Measurements from ENCODE around the gene LGR5.

Gene LGR5

DNA sequence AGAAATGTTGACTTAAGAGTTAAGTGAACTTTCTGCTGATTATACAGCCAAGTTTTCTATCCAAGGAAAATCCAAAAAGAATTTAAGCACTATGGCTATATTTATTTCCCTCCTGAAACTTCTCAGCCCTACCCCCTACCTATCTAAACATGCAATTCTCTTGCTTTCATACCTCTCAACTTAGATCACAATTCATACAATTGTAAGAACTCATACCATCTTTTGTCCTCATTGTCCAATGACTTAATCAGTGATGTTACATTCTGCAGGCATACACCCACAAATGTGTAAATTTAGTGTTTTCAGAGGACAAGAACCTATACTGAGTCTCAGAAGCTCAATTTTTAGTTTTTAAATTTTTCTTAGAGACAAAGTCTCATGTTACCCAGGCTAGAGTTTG, 161.9 kb downstream of the LGR5 start:
- no peak for DNase-seq

DNA sequence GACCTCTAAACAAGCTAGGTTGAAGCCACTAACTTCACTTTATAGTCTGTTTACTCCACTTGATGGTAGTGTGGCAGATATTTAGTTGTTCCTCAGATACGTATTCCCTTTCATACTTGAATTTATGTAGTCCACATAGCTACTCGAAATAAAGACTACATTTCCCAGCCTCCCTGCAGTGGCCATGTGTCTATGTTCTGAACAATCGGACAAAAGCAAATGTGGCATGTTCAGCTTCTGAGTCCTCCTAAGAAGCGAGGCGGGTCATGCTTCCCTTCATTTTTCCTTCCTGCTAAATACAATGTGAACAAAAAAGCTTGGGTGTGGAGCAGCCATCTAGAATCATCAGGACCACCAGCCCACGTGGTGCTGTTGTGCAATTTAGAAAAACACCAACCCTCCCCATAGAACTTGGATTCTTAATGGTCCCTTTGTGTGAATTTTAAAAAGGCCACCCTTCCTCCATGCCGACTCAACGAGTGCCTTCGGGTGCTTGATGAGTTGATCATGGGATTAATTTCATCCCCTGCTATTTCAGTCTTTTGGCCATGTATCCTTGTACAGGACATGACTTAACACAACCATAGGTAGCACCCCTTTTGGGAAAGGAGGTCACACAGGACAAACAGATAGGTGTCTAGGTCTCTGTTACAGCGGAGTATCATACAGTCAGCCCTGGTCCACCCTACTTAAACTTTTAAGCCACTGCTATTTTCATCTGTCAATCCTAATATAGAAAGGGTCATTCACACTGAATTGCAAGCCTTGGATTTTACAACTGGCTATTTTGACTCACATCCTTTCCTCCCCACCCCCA, 163.4 kb downstream of the LGR5 start:
- no peak for DNase-seq

DNA sequence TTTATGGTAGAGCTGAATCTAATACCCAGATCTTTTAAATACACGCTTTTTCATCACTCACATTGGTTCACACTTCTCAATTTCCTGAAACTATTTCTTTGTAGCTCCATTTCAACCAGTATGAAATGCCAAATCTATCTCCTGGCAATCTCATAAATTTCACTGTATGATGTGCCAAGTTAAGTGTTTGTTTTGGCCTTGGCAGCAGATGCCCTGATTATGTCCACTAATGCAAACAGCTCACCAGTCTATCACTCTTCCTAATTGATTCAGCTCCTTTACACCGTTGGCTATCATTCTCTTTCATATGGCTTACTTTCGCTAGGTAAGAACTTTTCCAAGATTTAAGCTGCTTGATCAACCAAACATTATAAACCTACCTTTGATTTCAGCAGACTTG, 165.4 kb downstream of the LGR5 start:
- no peak for DNase-seq

DNA sequence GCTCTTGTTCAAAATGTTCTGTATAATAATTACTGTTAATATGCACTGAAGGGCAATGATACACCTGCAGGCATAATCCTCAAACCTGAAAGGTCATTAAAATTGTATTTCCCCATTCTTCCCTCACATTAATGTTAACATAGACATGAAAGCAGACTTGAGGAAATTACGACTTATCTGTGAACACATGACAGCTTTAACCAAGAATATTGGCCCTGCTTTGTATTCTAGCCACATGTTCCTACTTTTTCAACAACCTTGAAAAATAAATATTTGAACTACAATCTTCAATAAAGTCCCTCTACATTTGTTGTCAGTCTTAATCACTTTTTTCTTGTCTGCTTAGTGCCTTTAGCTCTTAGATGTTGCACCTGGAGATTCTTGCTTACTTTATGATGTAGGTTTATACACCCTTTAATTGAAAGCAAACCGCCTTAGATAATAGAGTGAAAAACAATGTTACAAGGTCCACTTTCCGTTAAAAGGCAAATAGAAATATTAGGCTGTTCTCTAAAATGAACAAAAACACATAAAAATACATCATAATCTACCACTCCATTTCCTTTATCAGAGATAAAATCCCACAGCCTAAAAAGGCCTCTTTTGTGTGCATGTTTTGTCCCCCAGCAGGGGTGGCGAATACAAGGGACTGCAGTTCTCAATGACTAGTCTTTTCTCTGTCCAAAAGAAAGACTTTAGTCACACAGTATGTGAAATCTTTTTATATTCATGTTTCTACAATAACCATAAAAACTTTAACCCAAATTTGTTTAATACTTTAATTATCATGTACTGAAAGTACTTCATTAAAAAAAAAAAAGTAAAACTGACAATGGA, 168.1 kb downstream of the LGR5 start:
- DNase-seq = no peak

DNA sequence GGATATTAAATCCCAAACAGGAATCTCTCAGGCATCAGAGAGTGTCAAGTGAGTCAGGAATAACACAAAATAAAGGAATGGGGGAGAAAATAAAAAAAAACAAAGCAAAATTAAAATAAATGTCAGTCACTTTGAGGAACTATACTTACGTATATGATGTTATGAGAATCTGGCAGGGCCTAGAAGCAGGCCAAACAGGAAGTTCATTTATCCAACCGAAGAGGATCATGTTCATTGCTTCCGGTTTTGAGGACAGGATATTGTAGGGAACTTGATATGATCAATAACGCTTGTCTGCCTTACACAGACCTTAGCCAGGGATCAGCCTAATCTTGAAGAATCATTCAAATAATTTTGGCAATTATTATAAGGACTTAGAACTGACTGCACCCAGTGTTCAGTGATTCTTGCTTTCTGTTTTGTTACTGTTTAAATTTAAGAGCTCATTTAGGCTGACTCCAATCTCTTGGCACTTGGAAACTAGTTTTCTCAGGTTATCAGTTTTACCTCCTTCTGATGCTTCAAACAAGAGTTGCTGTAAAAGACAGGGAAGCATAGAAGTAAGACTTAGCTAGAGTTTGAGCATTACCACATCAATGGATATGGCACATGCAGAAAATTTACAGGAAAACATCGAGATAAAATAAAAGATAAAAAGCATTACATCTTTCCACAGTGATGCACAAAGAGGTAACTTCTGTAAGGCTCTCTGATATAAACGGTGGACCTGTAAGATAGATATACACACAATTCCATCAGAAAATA, 170.6 kb downstream of the LGR5 start:
- no peak for DNase-seq

DNA sequence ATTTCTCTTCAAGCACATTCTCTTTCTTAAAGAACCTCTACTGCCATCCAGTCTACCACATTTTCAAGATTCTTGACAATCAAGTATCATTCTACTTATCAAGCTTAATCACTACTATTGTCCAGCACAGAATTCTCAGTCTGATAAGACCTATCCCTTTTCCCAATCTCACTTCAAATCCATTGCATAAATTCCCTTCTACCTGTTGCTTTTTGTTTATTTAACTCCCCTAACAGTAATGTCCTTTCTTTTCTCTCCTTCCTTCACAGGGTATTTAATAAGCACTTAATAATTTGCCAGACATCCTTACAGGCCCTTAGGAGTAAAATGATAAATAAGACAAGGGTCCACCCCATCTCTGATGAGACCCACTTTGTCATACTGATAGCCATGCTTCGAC, 182.3 kb downstream of the LGR5 start:
- no peak for DNase-seq

DNA sequence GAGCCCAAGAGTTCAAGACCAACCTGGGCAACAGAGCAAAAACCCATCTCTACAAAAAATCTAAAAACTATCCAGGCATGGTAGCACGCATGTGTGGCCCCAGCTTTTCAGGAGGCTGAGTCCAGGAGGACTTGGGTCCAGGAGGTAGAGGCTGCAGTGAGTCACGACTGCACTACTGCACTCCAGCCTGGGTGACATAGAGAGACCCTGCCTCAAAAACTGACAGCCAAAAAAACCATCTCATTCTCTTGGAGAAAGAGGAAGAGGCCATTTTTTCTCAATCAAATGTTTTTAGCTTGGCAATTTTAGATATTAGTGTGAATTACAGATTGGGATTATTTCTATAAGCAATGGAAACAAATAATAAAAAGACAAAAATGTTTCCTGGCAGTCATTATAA, 185.9 kb downstream of the LGR5 start:
- DNase-seq = no peak

DNA sequence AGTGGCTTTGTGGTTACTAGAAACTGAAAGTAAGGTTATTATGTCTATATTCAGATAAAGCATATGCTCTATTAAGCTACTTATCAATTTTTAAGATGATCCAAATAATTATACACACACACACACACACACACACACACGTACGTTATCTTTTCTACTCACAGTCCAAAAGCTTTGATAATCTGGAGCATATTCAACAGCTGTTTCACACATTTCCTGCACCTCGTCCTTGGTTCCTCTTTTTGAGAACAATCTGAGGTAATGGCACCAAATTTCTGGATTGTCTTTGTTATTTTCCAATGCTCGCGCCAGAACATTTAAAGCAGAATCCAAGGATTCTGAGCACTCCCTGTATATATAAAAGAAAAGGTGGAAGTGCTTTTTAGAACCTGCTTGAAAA, 186.5 kb downstream of the LGR5 start:
- no peak for DNase-seq

DNA sequence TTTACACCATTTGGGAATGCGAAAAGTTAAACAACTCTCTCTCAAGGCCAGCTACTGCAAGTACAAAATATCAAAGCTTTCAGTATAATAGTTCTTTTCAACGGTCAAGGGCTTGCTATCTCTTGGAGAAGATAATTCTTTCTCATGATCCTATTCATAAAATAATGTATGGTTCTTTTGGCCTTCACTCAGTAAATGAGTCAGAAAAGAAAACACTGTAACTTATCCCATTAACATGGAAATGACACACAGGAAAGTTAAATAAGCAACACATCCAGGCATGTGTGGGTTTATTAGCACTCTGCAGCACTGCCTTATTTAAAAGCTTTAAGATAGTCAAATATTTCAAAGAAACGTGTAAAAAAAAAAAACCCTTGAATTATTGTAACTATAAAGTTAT, 187.2 kb downstream of the LGR5 start:
- no peak for DNase-seq

DNA sequence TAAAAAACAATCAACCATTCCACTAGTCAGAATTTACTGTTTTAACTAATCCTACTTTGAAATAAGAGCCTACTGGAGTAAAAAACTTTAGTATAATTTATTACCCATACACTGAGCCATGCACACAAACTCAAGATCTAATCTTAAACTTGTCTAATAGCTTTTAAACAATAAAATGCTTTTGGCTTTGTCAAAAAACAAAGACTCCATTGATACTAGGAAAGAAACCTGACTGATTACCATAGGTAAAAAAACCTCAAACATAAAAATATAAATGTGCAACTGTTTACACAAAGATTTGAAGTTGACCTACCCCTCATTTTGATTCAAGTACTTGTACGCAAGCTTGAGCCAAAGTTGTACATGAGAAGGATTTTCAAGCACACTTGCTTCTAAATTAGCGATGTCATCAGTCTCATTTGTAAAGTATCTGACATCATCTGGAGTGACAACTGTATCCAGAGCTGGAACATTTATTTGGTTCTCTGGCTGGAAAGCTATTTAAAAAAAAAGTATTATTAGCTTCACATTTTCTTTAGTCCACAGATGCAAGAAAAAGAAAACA, 187.9 kb downstream of the LGR5 start:
- no peak for DNase-seq

Measured in activated CD4-positive, alpha-beta T cell treated with anti-CD3 and anti-CD28 coated beads, Interleukin-10, Interleukin-2, amounts not matched to agents 100 ng/mL and 50 ng/mL, durations not matched to agents 16 hours and 8 hours (primary cell).